Karpas-422 (cell line): ENCODE data around the gene OTUD7B. TPM values are rescaled to one million over a fixed set of nuclear protein-coding genes. Genes with fewer than 3 reads are reported as not detected.
A peak's percentile ranks its signal among the peaks of the same experiment; 100 is the strongest.
"Not testable (repeated sequence)": the region's sequence is repeated elsewhere in the genome, so short reads cannot be mapped to it uniquely, and the experiment has no call there.

Experiments used
- DNase-seq: peaks from one replicate; pipeline ENCODE4 v3.0.0-alpha.2; 2015
- H2AFZ ChIP-seq: fragments of 200-600 bp; sonication (generic); 2 replicates; pipeline ENCODE4 v1.6.1; 2014; ENCODE audit warnings: antibody characterized with exemption, low read length, mixed read lengths
- H3K27ac ChIP-seq: fragments of 200-600 bp; sonication (generic); 2 replicates; pipeline ENCODE4 v1.5.1; 2014; ENCODE audit warnings: mild to moderate bottlenecking, low read length, moderate library complexity
- H3K27me3 ChIP-seq: fragments of 200-600 bp; sonication (generic); 2 replicates; pipeline ENCODE4 v1.6.1; 2014; ENCODE audit warnings: low read length, mixed read lengths
- H3K36me3 ChIP-seq: fragments of 200-600 bp; sonication (generic); 2 replicates; pipeline ENCODE4 v1.6.1; 2014; ENCODE audit warnings: low read length, mixed read lengths; ENCODE audit not compliant: insufficient read depth
- H3K4me1 ChIP-seq: fragments of 200-600 bp; sonication (generic); 2 replicates; pipeline ENCODE4 v1.6.1; 2014; ENCODE audit warnings: mild to moderate bottlenecking, low read length, mixed read lengths
- H3K4me2 ChIP-seq: fragments of 200-600 bp; sonication (generic); 2 replicates; pipeline ENCODE4 v1.6.1; 2014; ENCODE audit warnings: low read length, low read depth, mild to moderate bottlenecking; ENCODE audit not compliant: poor library complexity, severe bottlenecking
- H3K4me3 ChIP-seq: fragments of 200-600 bp; sonication (generic); 2 replicates; pipeline ENCODE4 v1.5.1; 2014; ENCODE audit warnings: mild to moderate bottlenecking, antibody characterized with exemption, low read length, mixed read lengths
- H3K79me2 ChIP-seq: fragments of 200-600 bp; sonication (generic); 2 replicates; pipeline ENCODE4 v1.6.1; 2014; ENCODE audit warnings: mild to moderate bottlenecking, low read length, mixed read lengths
- H3K9ac ChIP-seq: fragments of 200-600 bp; sonication (generic); 2 replicates; pipeline ENCODE4 v1.6.0; 2014; ENCODE audit warnings: low read length
- H3K9me2 ChIP-seq: fragments of 200-600 bp; sonication (generic), shearing (Covaris generic); replicated peaks from 2 replicates; pipeline ENCODE4 v1.6.0; 2014; ENCODE audit warnings: mild to moderate bottlenecking, low read length, moderate library complexity; ENCODE audit not compliant: insufficient read depth
- H3K9me3 ChIP-seq: fragments of 300-700, 200-600 bp; sonication (generic); 2 replicates; pipeline ENCODE4 v1.6.1; 2014; ENCODE audit warnings: low read length, mixed read lengths
- H4K20me1 ChIP-seq: fragments of 200-600 bp; sonication (generic); 2 replicates; pipeline ENCODE4 v1.6.1; 2014; ENCODE audit warnings: mild to moderate bottlenecking, antibody characterized with exemption, low read length, low read depth; ENCODE audit not compliant: insufficient read depth
- total RNA-seq: library from RNA; depleted of rRNA; stranded (reverse); fragments of >200 nt; shearing (Covaris generic); gene quantifications from 2 replicates; pipeline ENCODE4 v1.2.3, GENCODE V29; 2014; ENCODE audit warnings: low replicate concordance

Gene OTUD7B
- total RNA-seq, 1 experiment from 2014 or later = 3.6 TPM

- DNase-seq = peak; percentile 35
- Histone ChIP-seq H3K4me2 (no peak overlapping the region), H3K9ac (no peak overlapping the region)
Observed at GRCh38 chr1:149940427-149940826, 70.1 kb downstream of the OTUD7B start.

GRCh38 chr1:149938668-149939003, 71.9 kb downstream of the OTUD7B start:
- peaks cover 14% of the 10 kb centered on the region for H3K4me1 ChIP-seq
- H2AFZ ChIP-seq, H3K79me2 ChIP-seq, DNase-seq, H3K27me3 ChIP-seq, H3K27ac ChIP-seq, H4K20me1 ChIP-seq, H3K9ac ChIP-seq, H3K36me3 ChIP-seq, H3K9me3 ChIP-seq, H3K4me3 ChIP-seq, H3K4me2 ChIP-seq, H3K9me2 ChIP-seq: not testable (repeated sequence)

More at GRCh38 chr1:149940427-149940826, 70.1 kb downstream of the OTUD7B start:
- H3K4me3 ChIP-seq = no peak overlapping the region
- H3K79me2 ChIP-seq = no peaks in the 10 kb centered on the region
- no peaks in the 10 kb centered on the region for H3K36me3 ChIP-seq
- H3K27ac ChIP-seq = no peak overlapping the region
- peaks cover 14% of the 10 kb centered on the region for H3K4me1 ChIP-seq
- no peaks in the 10 kb centered on the region for H3K27me3 ChIP-seq
- no peaks in the 10 kb centered on the region for H3K9me3 ChIP-seq
- no peaks in the 10 kb centered on the region for H3K9me2 ChIP-seq
- H4K20me1 ChIP-seq = no peaks in the 10 kb centered on the region
- H2AFZ ChIP-seq = no peak overlapping the region

- Histone ChIP-seq H3K27ac (no peak overlapping the region), H3K4me1 (peaks cover 14% of the 10 kb centered on the region)
Observed at GRCh38 chr1:149937759-149938158, 72.8 kb downstream of the OTUD7B start.

GRCh38 chr1:149936992-149937705, 73.4 kb downstream of the OTUD7B start:
- Histone ChIP-seq H2AFZ (no peak overlapping the region), H3K4me2 (peak overlapping the region; percentile 11), H4K20me1 (no peaks in the 10 kb centered on the region)

More at GRCh38 chr1:149937759-149938158, 72.8 kb downstream of the OTUD7B start:
- Histone ChIP-seq H2AFZ (no peak overlapping the region), H3K9me2 (no peaks in the 10 kb centered on the region), H3K4me3 (no peak overlapping the region), H3K4me2 (no peak overlapping the region), H4K20me1 (no peaks in the 10 kb centered on the region), H3K36me3 (no peaks in the 10 kb centered on the region), H3K27me3 (no peaks in the 10 kb centered on the region), H3K9ac (no peak overlapping the region), H3K9me3 (no peaks in the 10 kb centered on the region), H3K79me2 (no peaks in the 10 kb centered on the region)
- no peak for DNase-seq

GRCh38 chr1:149936170-149936991, 74.1 kb downstream of the OTUD7B start, which contains the start of gene MTMR11:
Gene MTMR11, minus strand, starts transcription at chr1:149936879. Its CDS starts 232 bp downstream, at chr1:149936647.
- Histone ChIP-seq H3K27ac (no peak within 1 kb of the TSS), H3K9ac (no peak within 1 kb of the TSS), H3K4me3 (no peak within 1 kb of the TSS), H4K20me1 (no peaks in the 10 kb centered on the region), H3K9me2 (no peaks in the 10 kb centered on the region), H3K27me3 (no peaks in the 10 kb centered on the region), H3K4me2 (peak within 1 kb of the TSS; percentile 11), H3K79me2 (no peaks in the 10 kb centered on the region), H2AFZ (no peak within 1 kb of the TSS), H3K4me1 (peaks cover 14% of the 10 kb centered on the region), H3K36me3 (no peaks in the 10 kb centered on the region), H3K9me3 (no peaks in the 10 kb centered on the region)
- no peak for DNase-seq

More at GRCh38 chr1:149936992-149937705, 73.4 kb downstream of the OTUD7B start:
- peak; percentile 49 for DNase-seq
- Histone ChIP-seq H3K9me3 (no peaks in the 10 kb centered on the region), H3K9ac (no peak overlapping the region), H3K36me3 (no peaks in the 10 kb centered on the region), H3K9me2 (no peaks in the 10 kb centered on the region), H3K27ac (no peak overlapping the region), H3K79me2 (no peaks in the 10 kb centered on the region), H3K4me1 (peaks cover 14% of the 10 kb centered on the region), H3K4me3 (no peak overlapping the region), H3K27me3 (no peaks in the 10 kb centered on the region)

GRCh38 chr1:149934356-149934755, 76.2 kb downstream of the OTUD7B start:
- H4K20me1 ChIP-seq = no peaks in the 10 kb centered on the region

GRCh38 chr1:149933208-149933607, 77.3 kb downstream of the OTUD7B start:
- no peak overlapping the region for H3K4me3 ChIP-seq
- H3K9ac ChIP-seq = no peak overlapping the region
- H3K4me1 ChIP-seq = peaks cover 23% of the 10 kb centered on the region
- no peak overlapping the region for H3K4me2 ChIP-seq
- H3K79me2 ChIP-seq = no peaks in the 10 kb centered on the region
- H3K9me3 ChIP-seq = no peaks in the 10 kb centered on the region
- H4K20me1 ChIP-seq = no peaks in the 10 kb centered on the region
- H3K9me2 ChIP-seq = no peaks in the 10 kb centered on the region
- no peaks in the 10 kb centered on the region for H3K36me3 ChIP-seq
- H3K27me3 ChIP-seq = no peaks in the 10 kb centered on the region
- H3K27ac ChIP-seq = no peak overlapping the region
- no peak overlapping the region for H2AFZ ChIP-seq
- no peak for DNase-seq

More at GRCh38 chr1:149934356-149934755, 76.2 kb downstream of the OTUD7B start:
- Histone ChIP-seq H3K9ac (no peak overlapping the region), H2AFZ (no peak overlapping the region), H3K27ac (no peak overlapping the region), H3K4me3 (no peak overlapping the region), H3K4me1 (peaks cover 14% of the 10 kb centered on the region), H3K27me3 (no peaks in the 10 kb centered on the region), H3K79me2 (no peaks in the 10 kb centered on the region), H3K4me2 (no peak overlapping the region), H3K9me2 (no peaks in the 10 kb centered on the region), H3K9me3 (no peaks in the 10 kb centered on the region), H3K36me3 (no peaks in the 10 kb centered on the region)
- DNase-seq = no peak

- no peaks in the 10 kb centered on the region for H4K20me1 ChIP-seq
- H3K9me3 ChIP-seq = no peaks in the 10 kb centered on the region
- no peak overlapping the region for H2AFZ ChIP-seq
- peaks cover 1% of the 10 kb centered on the region for H3K79me2 ChIP-seq
- no peaks in the 10 kb centered on the region for H3K9me2 ChIP-seq
- H3K4me3 ChIP-seq = no peak overlapping the region
- no peaks in the 10 kb centered on the region for H3K36me3 ChIP-seq
- no peak overlapping the region for H3K9ac ChIP-seq
- no peak overlapping the region for H3K27ac ChIP-seq
- H3K27me3 ChIP-seq = no peaks in the 10 kb centered on the region
- H3K4me2 ChIP-seq = no peak overlapping the region
- no peak for DNase-seq
- peaks cover 21% of the 10 kb centered on the region for H3K4me1 ChIP-seq
Observed at GRCh38 chr1:149932474-149932873, 78.1 kb downstream of the OTUD7B start.
